SKM-1 treated with dmso at 0.1 percent for 144 hours (cell line): ENCODE data around the gene PTPRG.
"Not testable (repeated sequence)": the region's sequence is repeated elsewhere in the genome, so short reads cannot be mapped to it uniquely, and the experiment has no call there.

Experiments used
- DNase-seq: peaks from one replicate; lab custom pipeline; 2025; ENCODE audit not compliant: unreplicated experiment; lab: John Stamatoyannopoulos, UW

The PTPRG gene

GRCh38 chr3:61748288-61748687 is 186.9 kb downstream of the PTPRG start:
- DNase-seq: no peak

GRCh38 chr3:61750766-61751165 is 189.4 kb downstream of the PTPRG start:
- DNase-seq: no peak

GRCh38 chr3:61758839-61759238 is 197.5 kb downstream of the PTPRG start:
- no peak for DNase-seq

- DNase-seq: not testable (repeated sequence)
These were observed 199.4 kb downstream of the PTPRG start for GRCh38 chr3:61760783-61761182.

GRCh38 chr3:61761694-61762430 is 200.5 kb downstream of the PTPRG start:
- DNase-seq: no peak

GRCh38 chr3:61765157-61765876 is 203.9 kb downstream of the PTPRG start:
- DNase-seq: no peak

GRCh38 chr3:61768284-61769037 is 207.1 kb downstream of the PTPRG start:
- no peak for DNase-seq

GRCh38 chr3:61769266-61769990 is 208.1 kb downstream of the PTPRG start:
- DNase-seq: no peak

GRCh38 chr3:61771976-61772375 is 210.6 kb downstream of the PTPRG start:
- no peak for DNase-seq

GRCh38 chr3:61772456-61772855 is 211.1 kb downstream of the PTPRG start:
- DNase-seq: no peak

GRCh38 chr3:61774279-61774890 is 213.0 kb downstream of the PTPRG start:
- no peak for DNase-seq

- DNase-seq: no peak
These were observed 215.0 kb downstream of the PTPRG start for GRCh38 chr3:61776390-61776789.

- no peak for DNase-seq
These were observed 216.1 kb downstream of the PTPRG start for GRCh38 chr3:61777483-61777882.

GRCh38 chr3:61778095-61778494 is 216.7 kb downstream of the PTPRG start:
- no peak for DNase-seq

- DNase-seq: no peak
These were observed 218.6 kb downstream of the PTPRG start for GRCh38 chr3:61780016-61780415.

GRCh38 chr3:61780455-61781228 is 219.3 kb downstream of the PTPRG start:
- no peak for DNase-seq

- no peak for DNase-seq
These were observed 222.8 kb downstream of the PTPRG start for GRCh38 chr3:61783993-61784718.

GRCh38 chr3:61788623-61789507 is 227.5 kb downstream of the PTPRG start:
- DNase-seq: no peak
